GM21360 (cell line): ENCODE results near the gene TNIP1.

Experiments used
- ATAC-seq: cut with Tn5 transposase; IDR thresholded peaks from one replicate; pipeline ENCODE4 v1.9.1; 2021; ENCODE audit warnings: mild to moderate bottlenecking, moderate library complexity; ENCODE audit not compliant: unreplicated experiment

TNIP1 gene

GRCh38 chr5:151005187-151005949, 75.5 kb downstream of the TNIP1 start:
- ATAC-seq: no peak

- ATAC-seq: no peak
Observed at GRCh38 chr5:151004499-151004898, 76.3 kb downstream of the TNIP1 start.

GRCh38 chr5:151003503-151003860, 77.4 kb downstream of the TNIP1 start:
- ATAC-seq: no peak

GRCh38 chr5:151002681-151003502, 77.9 kb downstream of the TNIP1 start:
- no peak for ATAC-seq

GRCh38 chr5:151002250-151002649, 78.6 kb downstream of the TNIP1 start:
- no peak for ATAC-seq

- no peak for ATAC-seq
Observed at GRCh38 chr5:151001436-151001835, 79.4 kb downstream of the TNIP1 start.

- no peak for ATAC-seq
Observed at GRCh38 chr5:150999704-151000442, 81.0 kb downstream of the TNIP1 start.

GRCh38 chr5:150993826-150994412, 86.9 kb downstream of the TNIP1 start:
- ATAC-seq: no peak

- ATAC-seq: no peak
Observed at GRCh38 chr5:150993422-150993821, 87.4 kb downstream of the TNIP1 start.

- no peak for ATAC-seq
Observed at GRCh38 chr5:150992705-150993104, 88.1 kb downstream of the TNIP1 start.

- ATAC-seq: no peak
Observed at GRCh38 chr5:150989695-150990094, 91.1 kb downstream of the TNIP1 start.

GRCh38 chr5:150987746-150988145, 93.1 kb downstream of the TNIP1 start:
- no peak for ATAC-seq
